ENCODE measurements around the gene ISM2. TPM values are rescaled to one million over a fixed set of nuclear protein-coding genes. Genes with fewer than 3 reads are reported as not detected.

Gene ISM2
- total and polyA plus RNA-seq, 2 of the 8 experiments (the other 6 are each of a cell fraction or from before 2014, with no cell fraction given): 0.52 to 0.79 TPM

DNA sequence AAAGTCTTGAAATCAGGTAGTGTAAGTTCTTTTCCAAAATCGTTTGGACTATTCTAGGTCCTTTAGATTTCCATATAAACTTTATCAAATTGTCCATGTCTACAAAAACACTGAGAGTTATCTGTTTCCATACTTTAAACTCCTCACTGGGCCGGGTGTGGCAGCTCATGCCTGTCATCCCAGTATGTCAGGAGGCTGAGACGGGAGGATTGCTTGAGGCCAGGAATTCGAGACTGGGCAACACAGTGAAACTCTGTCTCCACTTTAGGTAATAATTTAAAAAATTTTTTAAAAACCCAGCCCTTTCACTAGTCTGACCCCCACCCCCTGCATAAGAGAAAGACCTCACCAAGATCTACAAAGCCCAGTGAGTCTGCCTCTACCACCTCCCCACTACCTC lies 6.4 kb upstream of the ISM2 start (continued):
- TF ChIP-seq KDM4A (IDR thresholded peaks at IDR 0.05; ENCODE audit: low read depth, low read length, severe bottlenecking): no peak
- TF ChIP-seq POLR2A (IDR thresholded peaks at IDR 0.05; ENCODE audit: control extremely low read depth in 1 of 2, low read depth in 2 of 2, low read length in 2 of 2): no peak
- TF ChIP-seq PHF8 (conservative IDR thresholded peaks at IDR 0.05; ENCODE audit: low read depth, low read length): no peak
- TF ChIP-seq SP2 (IDR thresholded peaks at IDR 0.05; ENCODE audit: low read length): no peak
- TF ChIP-seq CBX8 (IDR thresholded peaks at IDR 0.05; ENCODE audit: borderline replicate concordance, low read depth, low read length): no peak
- no peak for TF ChIP-seq EGR1 (IDR thresholded peaks at IDR 0.05; ENCODE audit: borderline replicate concordance, low read depth, low read length)
- TF ChIP-seq KDM5A (IDR thresholded peaks at IDR 0.05; ENCODE audit: low read length): no peak

Measured in H1 (cell line).